HepG2 (cell line): ENCODE results near the gene SCAPER.

Experiments
- NPAS2 ChIP-seq: sonication (generic); formaldehyde crosslinking; IDR thresholded peaks from 2 replicates; pipeline ENCODE4 v1.8.0; 2022; ENCODE audit warnings: mild to moderate bottlenecking, missing genetic modification reagents, borderline replicate concordance
- ZSCAN30 ChIP-seq: sonication (generic); formaldehyde crosslinking; IDR thresholded peaks from 2 replicates; pipeline ENCODE4 v1.5.0; 2020; ENCODE audit warnings: mild to moderate bottlenecking, missing genetic modification reagents

- no peak for TF ChIP-seq NPAS2 (CRISPR knock-in tag)
- no peak for TF ChIP-seq ZSCAN30 (CRISPR knock-in tag)
Measured at GRCh38 chr15:76912430-76912829, 7.3 kb upstream of the SCAPER start.
